Measurements from ENCODE around the gene NGF.

Gene NGF

GRCh38 chr1:115277276-115277675 lies 60.8 kb downstream of the NGF start:
- DNase-seq, result no peak

DNA sequence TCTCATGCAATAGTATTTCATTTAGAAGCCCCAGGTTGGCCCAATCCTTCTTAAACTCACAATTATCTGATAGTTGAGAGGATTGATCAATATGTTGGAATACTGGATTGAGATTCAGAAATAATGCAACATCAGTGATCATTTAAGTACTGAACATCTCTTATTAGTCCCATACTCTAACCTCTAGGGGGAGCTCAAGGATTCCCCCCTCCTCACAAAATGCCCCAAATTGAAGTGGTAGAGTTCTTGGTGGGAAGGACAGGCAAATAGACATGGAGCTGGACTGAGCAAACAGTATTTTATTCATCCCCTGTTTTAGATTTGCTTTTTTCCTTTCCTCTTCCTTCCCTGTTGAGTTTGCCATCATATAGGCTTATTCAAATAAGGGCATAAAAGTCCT lies 62.8 kb downstream of the NGF start:
- DNase-seq, result no peak

- DNase-seq, result no peak
Observed at GRCh38 chr1:115274467-115274866, 63.6 kb downstream of the NGF start.

- DNase-seq, result no peak
Observed at GRCh38 chr1:115266729-115267421, 71.2 kb downstream of the NGF start.

GRCh38 chr1:115265099-115265498 lies 73.0 kb downstream of the NGF start:
- DNase-seq, result no peak

DNA sequence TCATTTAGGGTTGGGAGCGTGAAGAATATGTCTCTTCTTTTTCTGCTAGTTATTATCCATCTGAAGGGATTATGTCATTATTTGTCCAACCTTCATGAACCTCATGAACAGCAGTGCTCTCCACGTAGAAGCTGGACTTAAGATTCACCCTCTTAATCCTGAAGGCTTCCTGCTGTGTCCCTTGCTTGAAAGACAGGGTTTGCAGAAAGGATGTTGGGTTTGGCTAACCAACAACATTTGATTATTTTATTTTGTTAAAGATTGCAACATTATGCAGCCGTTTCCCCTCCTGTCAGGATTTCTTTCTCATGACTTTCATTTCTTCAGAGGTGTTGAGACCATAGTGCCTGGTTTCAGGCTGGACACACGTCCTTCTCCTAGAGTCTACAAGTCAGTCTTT lies 75.2 kb downstream of the NGF start:
- DNase-seq, result no peak

DNA sequence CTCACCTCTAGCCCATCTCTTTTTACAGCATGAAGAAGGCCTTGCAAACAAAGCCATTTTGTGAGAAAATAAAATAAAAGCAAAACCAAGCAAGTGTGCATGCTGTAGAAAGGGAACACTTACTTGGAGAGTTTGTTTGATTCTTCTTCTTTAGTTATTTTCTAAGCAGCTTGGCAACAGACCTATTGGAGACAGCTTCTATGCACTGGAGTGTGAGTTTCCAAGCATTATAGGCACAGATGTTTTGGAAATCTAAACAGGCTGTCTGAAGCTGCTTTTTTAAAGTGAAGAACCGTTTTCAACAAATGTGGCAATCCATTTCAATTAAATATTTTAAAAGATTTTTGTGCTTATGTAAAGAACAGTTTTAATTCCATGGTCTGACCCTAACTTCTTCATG lies 76.6 kb downstream of the NGF start:
- DNase-seq, result no peak

DNA sequence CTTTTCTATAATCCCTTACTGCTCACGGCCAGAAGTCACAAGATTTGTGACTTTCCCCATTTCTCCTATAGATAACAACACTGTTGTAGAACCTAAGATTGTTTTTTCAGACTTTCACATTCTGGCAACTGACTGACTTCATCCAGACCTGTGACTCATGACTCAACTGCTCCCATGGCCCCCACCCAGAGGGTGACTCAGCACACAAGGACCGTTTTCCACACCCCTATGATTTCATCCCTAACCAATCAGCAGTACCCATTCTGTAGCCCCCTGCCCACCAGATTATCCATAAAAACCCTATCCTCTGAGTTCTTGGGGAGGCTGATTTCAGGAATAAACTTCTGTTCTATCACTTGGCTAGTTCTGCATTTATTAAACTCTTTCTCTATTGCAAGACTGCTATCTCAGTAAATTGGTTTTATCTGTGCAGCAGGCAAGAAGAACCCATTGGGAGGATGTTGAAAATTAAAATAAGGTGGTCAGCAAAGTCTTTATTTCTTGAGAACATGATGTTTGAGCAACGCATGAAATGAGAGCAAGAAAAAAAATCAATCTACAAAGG lies 79.7 kb downstream of the NGF start:
- no peak for DNase-seq

DNA sequence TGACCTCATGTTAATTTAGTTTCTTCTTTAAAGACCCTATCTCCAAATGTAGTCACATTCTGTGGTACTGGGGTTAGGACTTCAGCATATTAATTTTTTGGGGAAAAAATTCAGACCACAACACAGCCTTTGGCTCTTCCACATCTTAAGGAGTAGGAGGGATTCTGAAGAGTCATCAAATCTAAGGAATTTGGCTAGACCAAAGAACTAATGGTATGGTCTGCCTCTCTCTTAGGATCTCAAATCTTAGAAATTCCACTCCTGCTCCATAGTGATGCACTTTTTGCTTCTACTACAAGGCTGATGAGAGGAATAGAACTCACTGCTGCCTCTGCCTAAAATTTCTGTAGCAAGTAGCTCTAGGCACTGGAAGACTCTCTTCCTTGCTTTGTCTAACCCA lies 80.5 kb downstream of the NGF start:
- DNase-seq, result no peak

- no peak for DNase-seq
Observed at GRCh38 chr1:115255154-115255553, 82.9 kb downstream of the NGF start.

GRCh38 chr1:115252585-115252984 lies 85.5 kb downstream of the NGF start:
- no peak for DNase-seq

- no peak for DNase-seq
Observed at GRCh38 chr1:115251856-115252255, 86.2 kb downstream of the NGF start.

GRCh38 chr1:115251340-115251748 lies 86.7 kb downstream of the NGF start:
- DNase-seq, result no peak

DNA sequence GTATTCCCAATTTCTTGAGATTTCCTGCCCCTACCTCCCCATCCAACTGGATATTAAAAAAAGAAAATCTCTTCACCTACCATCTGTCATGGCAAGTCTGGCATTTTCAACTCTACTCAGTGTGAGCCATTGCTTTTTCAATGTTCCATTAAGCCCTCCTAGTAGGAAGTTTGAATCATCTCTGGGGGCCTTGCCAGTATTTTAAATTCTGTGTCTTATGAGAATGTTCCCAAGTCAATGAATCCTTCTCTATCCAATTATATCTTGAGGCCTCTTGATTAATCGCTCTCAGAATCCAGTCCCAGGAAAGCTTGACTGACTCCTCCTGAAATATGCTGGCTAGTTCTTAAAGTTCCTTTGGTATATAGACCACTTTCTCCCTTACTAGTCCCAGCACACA lies 91.5 kb downstream of the NGF start:
- no peak for DNase-seq

GRCh38 chr1:115245227-115245626 lies 92.8 kb downstream of the NGF start:
- no peak for DNase-seq

GRCh38 chr1:115242543-115242942 lies 95.5 kb downstream of the NGF start:
- DNase-seq, result no peak

- DNase-seq, result no peak
Observed at GRCh38 chr1:115241309-115241708, 96.7 kb downstream of the NGF start.

- no peak for DNase-seq
Observed at GRCh38 chr1:115240297-115240696, 97.8 kb downstream of the NGF start.

GRCh38 chr1:115239426-115239825 lies 98.6 kb downstream of the NGF start:
- no peak for DNase-seq

- no peak for DNase-seq
Observed at GRCh38 chr1:115239148-115239422, 99.0 kb downstream of the NGF start.

DNA sequence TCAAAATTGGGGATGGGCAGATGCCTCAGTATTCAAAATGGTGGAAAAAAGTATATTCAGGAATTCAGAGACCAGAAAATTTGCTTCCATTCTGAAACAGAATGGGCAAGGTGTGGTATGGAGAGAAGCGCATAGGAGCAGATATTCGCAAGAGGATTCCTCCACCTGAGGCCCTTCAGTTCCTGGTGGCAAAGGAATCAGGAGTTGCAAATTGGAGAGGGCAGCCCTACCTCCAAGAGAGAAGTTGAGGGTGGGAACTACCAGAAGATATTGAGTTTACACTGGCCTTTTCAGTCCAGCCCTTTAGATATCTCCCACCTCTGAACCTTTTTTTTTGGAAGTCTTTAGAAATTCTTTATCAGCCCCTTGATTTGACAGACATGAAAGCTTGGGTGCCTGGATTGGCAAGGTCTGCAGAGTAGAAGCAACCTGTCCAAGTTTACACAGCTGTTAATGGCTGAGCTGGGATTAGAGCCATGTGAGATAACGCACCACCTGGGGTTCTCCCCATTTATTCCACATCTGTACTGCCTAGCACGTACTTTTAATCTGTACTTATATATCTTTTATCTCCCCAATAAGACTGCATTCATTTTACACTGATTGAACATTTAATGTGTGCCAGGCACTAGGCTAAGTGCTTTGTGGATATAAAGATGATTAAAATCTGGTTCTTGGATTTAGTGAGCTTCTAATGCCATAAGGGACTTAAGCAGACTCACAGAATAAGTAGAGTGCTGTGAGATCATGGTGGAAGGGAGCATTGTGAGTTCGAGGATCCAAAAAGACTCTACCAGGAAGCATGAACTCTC lies 99.5 kb downstream of the NGF start:
- DNase-seq, result no peak

DNA sequence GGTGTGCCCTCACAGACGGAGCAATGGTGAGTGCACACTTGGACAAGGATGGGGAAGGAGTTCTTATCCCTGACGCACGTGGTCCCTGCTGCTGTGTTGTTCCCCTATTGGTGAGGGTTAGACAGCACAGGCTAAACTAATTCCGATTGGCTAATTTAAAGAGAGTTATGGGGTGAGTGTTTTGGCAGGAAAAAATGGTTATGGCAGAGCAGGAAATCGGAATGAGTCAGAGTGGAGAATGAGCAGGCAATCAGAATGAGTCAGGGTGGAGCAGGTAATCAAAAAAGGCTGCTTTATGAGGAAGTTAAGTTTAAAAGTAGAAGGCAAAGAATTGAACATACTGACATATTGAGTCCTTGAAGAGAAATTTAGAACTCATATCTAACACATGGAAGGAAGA lies 100.5 kb downstream of the NGF start:
- DNase-seq, result no peak

- DNase-seq, result no peak
Observed at GRCh38 chr1:115237023-115237422, 101.0 kb downstream of the NGF start.

Data from CD4-positive, alpha-beta T cell treated with Interleukin-17A for 1 hour (primary cell).